Hematopoietic multipotent progenitor cell treated with erythropoietin and hydrocortisone succinate and interleukin-3 and kit ligand, for 4 days (in vitro differentiated cells): ENCODE results near the gene NLN.
"Not testable (repeated sequence)": the region's sequence is repeated elsewhere in the genome, so short reads cannot be mapped to it uniquely, and the experiment has no call there.

Source experiments
- DNase-seq: peaks from one replicate; pipeline ENCODE4 v3.0.0-alpha.2; 2015

The NLN gene

GRCh38 chr5:65721720-65722574, at the start of gene NLN, which contains the start of gene SGTB:
Gene NLN (plus strand): TSS chr5:65722205. CDS start chr5:65722374, 169 bp downstream.
Gene SGTB (minus strand): TSS chr5:65722109. CDS start chr5:65720807, 1,302 bp downstream.
- peak; percentile 92 for DNase-seq

- DNase-seq, result no peak
Observed at GRCh38 chr5:65672796-65673195, 49.2 kb upstream of the NLN start.

GRCh38 chr5:65674749-65675148, 47.3 kb upstream of the NLN start:
- DNase-seq, result no peak

GRCh38 chr5:65676056-65676455, 45.9 kb upstream of the NLN start:
- peak; percentile 12 for DNase-seq

- no peak for DNase-seq
Observed at GRCh38 chr5:65682148-65682547, 39.9 kb upstream of the NLN start.

- DNase-seq, result no peak
Observed at GRCh38 chr5:65693121-65693520, 28.9 kb upstream of the NLN start.

GRCh38 chr5:65695162-65695755, 26.7 kb upstream of the NLN start:
- DNase-seq, result no peak

GRCh38 chr5:65695896-65696295, 26.1 kb upstream of the NLN start:
- DNase-seq, result no peak

GRCh38 chr5:65696892-65697291, 25.1 kb upstream of the NLN start:
- no peak for DNase-seq

- DNase-seq, result no peak
Observed at GRCh38 chr5:65699338-65699737, 22.7 kb upstream of the NLN start.

- DNase-seq, result no peak
Observed at GRCh38 chr5:65702036-65702435, 20.0 kb upstream of the NLN start.

- DNase-seq, result no peak
Observed at GRCh38 chr5:65704621-65705239, 17.3 kb upstream of the NLN start.

- no peak for DNase-seq
Observed at GRCh38 chr5:65707663-65708062, 14.3 kb upstream of the NLN start.

GRCh38 chr5:65708145-65708544, 13.9 kb upstream of the NLN start:
- DNase-seq, result peak; percentile 53

- DNase-seq, result no peak
Observed at GRCh38 chr5:65718576-65719310, 3.3 kb upstream of the NLN start.

GRCh38 chr5:65721050-65721719, 820 bp upstream of the NLN start:
- peak; percentile 54 for DNase-seq

GRCh38 chr5:65722575-65723403, 784 bp downstream of the NLN start:
- DNase-seq, result peak; percentile 80

- no peak for DNase-seq
Observed at GRCh38 chr5:65727491-65728156, 5.6 kb downstream of the NLN start.

- DNase-seq, result no peak
Observed at GRCh38 chr5:65728218-65728617, 6.2 kb downstream of the NLN start.

- DNase-seq, result no peak
Observed at GRCh38 chr5:65730910-65731309, 8.9 kb downstream of the NLN start.

- DNase-seq, result not testable (repeated sequence)
Observed at GRCh38 chr5:65732046-65732445, 10.0 kb downstream of the NLN start.
